Endothelial cell of umbilical vein (primary cell): ENCODE results near the gene MFSD6L. TPM values are rescaled to one million over a fixed set of nuclear protein-coding genes. Genes with fewer than 3 reads are reported as not detected.

ENCODE experiments used
- BruUV-seq: library from RNA; stranded (reverse); fragments of 400-500 nt; replicated peaks from 2 replicates; lab custom pipeline; 2021; lab: Mats Ljungman, UMichigan
- CTCF ChIA-PET: fragments of 300-600, 350-600 bp; sonication (Branson Sonifier 250); formaldehyde crosslinking; loops from one replicate; lab custom pipeline; 2021; ENCODE audit warnings: antibody characterized with exemption, inconsistent platforms; lab: Charles Lee
- POLR2A ChIA-PET: fragments of 300-600, 350-600 bp; sonication (Branson Sonifier 250); formaldehyde crosslinking; loops from one replicate; lab custom pipeline; 2021; ENCODE audit warnings: antibody characterized with exemption, inconsistent platforms; lab: Charles Lee
- DNase-seq: peaks from one replicate; pipeline ENCODE4 v3.0.0-alpha.2; 2011; ENCODE audit warnings: low read depth, low spot score
- FAIRE-seq: peaks from 2 replicates; lab custom pipeline; 2011; peaks lifted over from hg19 to GRCh38; lab: Jason Lieb, UNC
- H2AFZ ChIP-seq: 2 replicates; pipeline ENCODE4 v1.6.0; 2012; ENCODE audit warnings: low read depth, low read length, control low read depth, inconsistent platforms
- H3K27ac ChIP-seq: 2 replicates; pipeline ENCODE4 v1.5.1; 2011; ENCODE audit warnings: low read depth, mild to moderate bottlenecking, control low read depth, low read length, moderate library complexity; ENCODE audit not compliant: insufficient read depth
- H3K27me3 ChIP-seq, 2 experiments: 2 replicates each; pipeline versions ENCODE4 v1.6.0 to v1.6.1; 2011; ENCODE audit warnings: low read length in 2 of 2, mixed read lengths in 1 of 2; ENCODE audit not compliant: control insufficient read depth in 2 of 2, insufficient read depth in 2 of 2
- H3K36me3 ChIP-seq, 2 experiments: 2 replicates in 1 of 2; 3 replicates in 1 of 2; pipeline ENCODE4 v1.5.1; 2011; ENCODE audit warnings: low read length in 2 of 2, mild to moderate bottlenecking in 1 of 2, moderate library complexity in 1 of 2; ENCODE audit not compliant: control insufficient read depth in 2 of 2, insufficient read depth in 2 of 2; ENCODE audit errors: extremely low read depth in 1 of 2
- H3K4me1 ChIP-seq: 3 replicates; pipeline ENCODE4 v1.5.1; 2011; ENCODE audit warnings: mild to moderate bottlenecking, low read length; ENCODE audit not compliant: control insufficient read depth, insufficient read depth; ENCODE audit errors: extremely low read depth
- H3K4me2 ChIP-seq: 2 replicates; pipeline ENCODE4 v1.6.1; 2011; ENCODE audit warnings: low read length, control low read depth, mixed read lengths; ENCODE audit not compliant: insufficient read depth
- H3K4me3 ChIP-seq, 3 experiments: fragments of 200-600 bp in 1 of 3; sonication (generic), shearing (Covaris generic) in 1 of 3; replicated peaks in 1 of 3; 2 replicates each; pipeline ENCODE4 v1.5.1; 2011 to 2016; ENCODE audit warnings: control low read depth in 3 of 3, low read length in 3 of 3, mild to moderate bottlenecking in 2 of 3, inconsistent platforms in 1 of 3, low read depth in 1 of 3, moderate library complexity in 1 of 3; ENCODE audit not compliant: insufficient read depth in 1 of 3
- H3K79me2 ChIP-seq: 2 replicates; pipeline ENCODE4 v1.6.0; 2012; ENCODE audit warnings: low read length, inconsistent platforms; ENCODE audit not compliant: control insufficient read depth, insufficient read depth
- H3K9ac ChIP-seq: replicated peaks from 2 replicates; pipeline ENCODE3; 2011; ENCODE audit warnings: low read length, control low read depth; ENCODE audit not compliant: insufficient read depth; ENCODE audit errors: extremely low read depth
- H3K9me1 ChIP-seq: replicated peaks from 3 replicates; pipeline ENCODE4 v1.6.0; 2011; ENCODE audit warnings: mild to moderate bottlenecking, low read length; ENCODE audit not compliant: control insufficient read depth, insufficient read depth; ENCODE audit errors: extremely low read depth
- H3K9me3 ChIP-seq: replicated peaks from 2 replicates; pipeline ENCODE4 v1.5.1; 2012; ENCODE audit warnings: low read length, inconsistent platforms; ENCODE audit not compliant: control insufficient read depth, insufficient read depth
- H4K20me1 ChIP-seq: replicated peaks from 2 replicates; pipeline ENCODE3; 2011; ENCODE audit warnings: mild to moderate bottlenecking, low read length; ENCODE audit not compliant: control insufficient read depth, insufficient read depth; ENCODE audit errors: extremely low read depth
- EZH2 ChIP-seq: IDR thresholded peaks from 2 replicates; pipeline ENCODE4 v1.6.1; 2012; ENCODE audit warnings: borderline replicate concordance, low read depth, mild to moderate bottlenecking, moderate library complexity, low read length, inconsistent platforms; ENCODE audit not compliant: severe bottlenecking
- FOS ChIP-seq: IDR thresholded peaks from 2 replicates; pipeline ENCODE4 v1.6.1; 2011; ENCODE audit warnings: mild to moderate bottlenecking, low read length, moderate library complexity, borderline replicate concordance; ENCODE audit not compliant: insufficient read depth
- GATA2 ChIP-seq: IDR thresholded peaks from 2 replicates; pipeline ENCODE4 v1.7.0; 2011; ENCODE audit warnings: low read depth, mild to moderate bottlenecking, moderate library complexity, mixed read lengths, low read length; ENCODE audit not compliant: insufficient read length, insufficient read depth
- JUN ChIP-seq: IDR thresholded peaks from 2 replicates; pipeline ENCODE4 v1.6.1; 2011; ENCODE audit warnings: borderline replicate concordance, low read depth; ENCODE audit not compliant: insufficient read length, insufficient read depth
- MYC ChIP-seq: IDR thresholded peaks from one replicate; pipeline ENCODE4 v1.6.1; 2011; ENCODE audit warnings: mild to moderate bottlenecking, low read depth, low read length
- POLR2A ChIP-seq: IDR thresholded peaks from 2 replicates; pipeline ENCODE4 v1.6.1; 2012; ENCODE audit warnings: low read depth, mild to moderate bottlenecking, control low read depth, low read length
- POLR2AphosphoS5 ChIP-seq: IDR thresholded peaks from 2 replicates; pipeline ENCODE4 v1.6.1; 2012; ENCODE audit warnings: low read depth, mild to moderate bottlenecking, control low read depth, low read length, moderate library complexity; ENCODE audit not compliant: insufficient read depth
- dilution Hi-C: fragments of 300-500 bp; cut with MboI; formaldehyde crosslinking; loops from one replicate; pipeline ENCODE4 v1.15.0; 2019; ENCODE audit warnings: low sequenced_read_pairs; ENCODE audit not compliant: extremely low pct_ligation_motif_present
- intact Hi-C: fragments of 100-400 bp; cut with micrococcal nuclease; formaldehyde crosslinking; loops from one replicate; pipeline ENCODE4 v1.10.0; 2022
- polyA plus RNA-seq, 4 experiments: library from polyadenylated mRNA; depleted of rRNA in 3 of 4; stranded (reverse) in 3 of 4; unstranded in 1 of 4; fragments of >200 nt; gene quantifications; 2 replicates each; pipeline versions ENCODE4 v1.2.1 to v1.2.3, GENCODE V29; 2011 to 2012; ENCODE audit warnings: missing spikeins in 1 of 4
- total RNA-seq: library from RNA; stranded (reverse); gene quantifications from 2 replicates; pipeline ENCODE4 v1.2.3, GENCODE V29; 2021
- TF ChIP-seq, protein P1 (sequence below): IDR thresholded peaks from 2 replicates; pipeline ENCODE4 v1.6.1; 2011; ENCODE audit not compliant: insufficient read depth, insufficient read length
- TF ChIP-seq, protein P2 (sequence below), 2 donors: IDR thresholded peaks; 1 replicate in 1 of 2; 2 replicates in 1 of 2; pipeline ENCODE4 v1.5.1; 2011; ENCODE audit warnings: low read length in 2 of 2, mild to moderate bottlenecking in 2 of 2, moderate library complexity in 2 of 2, control low read depth in 1 of 2, inconsistent platforms in 1 of 2, low read depth in 1 of 2; ENCODE audit not compliant: insufficient read depth in 1 of 2; ENCODE audit errors: extremely low read depth in 1 of 2

The MFSD6L gene
- total and polyA plus RNA-seq, 2 donors (not counting 3 experiments of a cell fraction or from before 2014, with no cell fraction given): not detected

DNA sequence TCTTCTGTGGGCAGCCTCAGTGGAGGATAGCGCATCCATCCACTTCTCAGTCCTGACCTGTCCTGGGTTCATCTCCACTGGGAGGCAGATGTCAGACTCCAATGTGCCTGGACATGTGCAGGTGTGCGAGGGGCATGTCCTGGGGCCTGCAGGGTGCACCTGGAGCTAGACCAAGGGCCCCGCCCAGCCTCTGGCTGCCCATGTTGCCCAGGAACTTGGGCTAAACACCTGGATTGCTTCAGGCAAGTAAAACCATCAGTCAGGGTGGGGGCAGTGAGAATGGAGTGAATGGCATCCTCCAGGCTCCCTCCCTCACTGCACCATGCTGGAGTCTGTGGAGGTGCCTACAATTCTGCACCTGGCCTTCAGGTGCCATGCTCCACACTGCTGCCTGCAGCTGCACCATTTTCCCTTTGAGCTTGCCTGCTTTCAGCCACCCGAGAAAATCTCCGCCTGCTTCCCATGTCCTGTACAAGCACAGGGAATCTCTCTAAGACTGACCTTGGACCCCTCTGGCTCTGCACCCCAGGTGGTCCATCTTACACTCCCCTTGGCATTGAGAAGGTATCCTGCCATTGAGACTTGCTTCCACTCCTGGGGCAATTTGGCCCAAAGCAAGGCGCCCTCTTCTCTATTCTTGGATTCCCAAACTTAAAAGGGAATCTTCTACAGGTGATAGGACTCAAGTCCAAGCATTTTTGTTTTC lies 2.1 kb upstream of the MFSD6L start:
- FAIRE-seq (no peak), DNase-seq (no peak)
- Histone ChIP-seq H2AFZ (no peak overlapping the region), H3K4me3 (no peak overlapping the region), H3K9me1 (no peaks in the 10 kb centered on the region), H3K4me2 (no peak overlapping the region), H3K36me3 (no peaks in the 10 kb centered on the region), H3K27ac (no peak overlapping the region), H3K79me2 (no peaks in the 10 kb centered on the region), H3K9me3 (no peaks in the 10 kb centered on the region), H3K27me3 (peaks cover 4 to 5% of the 10 kb centered on the region in 2 experiments), H3K9ac (no peak overlapping the region), H3K4me1 (no peaks in the 10 kb centered on the region), H4K20me1 (no peaks in the 10 kb centered on the region)
- TF ChIP-seq, protein P1, sequence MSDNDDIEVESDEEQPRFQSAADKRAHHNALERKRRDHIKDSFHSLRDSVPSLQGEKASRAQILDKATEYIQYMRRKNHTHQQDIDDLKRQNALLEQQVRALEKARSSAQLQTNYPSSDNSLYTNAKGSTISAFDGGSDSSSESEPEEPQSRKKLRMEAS: no peak
- TF ChIP-seq FOS: no peak
- POLR2A ChIA-PET: no interaction called here
- dilution Hi-C loops: no loop called here
- no TSS peak for BruUV-seq
- CTCF ChIA-PET: interaction anchor here (0.7 kb wide), 1 partner anchor 727 kb away, joined by 3 read pairs; no protein-coding TSS in a partner anchor
- intact Hi-C loops: no loop called here

DNA sequence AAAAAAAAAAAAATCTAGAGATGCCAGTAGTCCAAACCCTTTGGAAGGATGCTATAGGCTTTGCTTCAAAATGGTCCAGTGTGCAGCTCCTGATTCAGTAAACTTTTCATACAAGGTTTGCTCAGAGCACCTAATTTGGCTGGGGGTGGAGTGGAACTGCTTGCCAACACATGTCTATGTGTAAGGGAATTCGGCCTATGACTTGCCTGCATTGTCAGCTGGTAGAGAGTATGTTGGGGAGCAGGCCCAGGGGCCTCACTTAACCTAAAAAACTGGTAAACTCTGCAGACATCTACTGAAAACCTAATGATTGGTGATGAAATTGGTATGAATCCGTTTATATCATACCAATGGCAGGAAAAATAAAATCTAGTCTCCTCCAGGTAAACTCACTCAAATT lies 1.5 kb upstream of the MFSD6L start:
- no TSS peak for BruUV-seq
- no peak for DNase-seq
- H3K4me3 ChIP-seq: no peak overlapping the region
- dilution Hi-C loops (no loop called here), intact Hi-C loops (no loop called here)
- POLR2A ChIA-PET: no interaction called here
- no peaks in the 10 kb centered on the region for H3K79me2 ChIP-seq
- no peak overlapping the region for H3K9ac ChIP-seq
- CTCF ChIA-PET: no interaction called here
- H3K36me3 ChIP-seq: no peaks in the 10 kb centered on the region
- no peak for FAIRE-seq
- peaks cover 4 to 5% of the 10 kb centered on the region in 2 experiments for H3K27me3 ChIP-seq
- no peaks in the 10 kb centered on the region for H3K9me1 ChIP-seq
- TF ChIP-seq POLR2AphosphoS5: no peak
- no peak for TF ChIP-seq MYC
- no peak for TF ChIP-seq FOS
- TF ChIP-seq, protein P2, sequence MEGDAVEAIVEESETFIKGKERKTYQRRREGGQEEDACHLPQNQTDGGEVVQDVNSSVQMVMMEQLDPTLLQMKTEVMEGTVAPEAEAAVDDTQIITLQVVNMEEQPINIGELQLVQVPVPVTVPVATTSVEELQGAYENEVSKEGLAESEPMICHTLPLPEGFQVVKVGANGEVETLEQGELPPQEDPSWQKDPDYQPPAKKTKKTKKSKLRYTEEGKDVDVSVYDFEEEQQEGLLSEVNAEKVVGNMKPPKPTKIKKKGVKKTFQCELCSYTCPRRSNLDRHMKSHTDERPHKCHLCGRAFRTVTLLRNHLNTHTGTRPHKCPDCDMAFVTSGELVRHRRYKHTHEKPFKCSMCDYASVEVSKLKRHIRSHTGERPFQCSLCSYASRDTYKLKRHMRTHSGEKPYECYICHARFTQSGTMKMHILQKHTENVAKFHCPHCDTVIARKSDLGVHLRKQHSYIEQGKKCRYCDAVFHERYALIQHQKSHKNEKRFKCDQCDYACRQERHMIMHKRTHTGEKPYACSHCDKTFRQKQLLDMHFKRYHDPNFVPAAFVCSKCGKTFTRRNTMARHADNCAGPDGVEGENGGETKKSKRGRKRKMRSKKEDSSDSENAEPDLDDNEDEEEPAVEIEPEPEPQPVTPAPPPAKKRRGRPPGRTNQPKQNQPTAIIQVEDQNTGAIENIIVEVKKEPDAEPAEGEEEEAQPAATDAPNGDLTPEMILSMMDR (IDR thresholded peaks at IDR 0.05; ENCODE audit: extremely low read depth in 1 of 2, insufficient read depth in 1 of 2, low read depth in 1 of 2, low read length in 2 of 2): no peak
- TF ChIP-seq JUN: no peak
- no peak for TF ChIP-seq GATA2
- TF ChIP-seq, protein P1: no peak
- TF ChIP-seq POLR2A: no peak
- no peak for TF ChIP-seq EZH2
- H4K20me1 ChIP-seq: no peaks in the 10 kb centered on the region
- H3K4me2 ChIP-seq: no peak overlapping the region
- no peak overlapping the region for H2AFZ ChIP-seq
- H3K9me3 ChIP-seq: no peaks in the 10 kb centered on the region
- no peaks in the 10 kb centered on the region for H3K4me1 ChIP-seq
- H3K27ac ChIP-seq: no peak overlapping the region
